Loucy (cell line): ENCODE data around the gene ADAT1.

Source experiments
- H2AFZ ChIP-seq: fragments of 200-600 bp; sonication (generic); 2 replicates; pipeline ENCODE4 v1.6.0; 2016; ENCODE audit warnings: antibody characterized with exemption, mild to moderate bottlenecking, low read length, moderate library complexity
- H3F3A ChIP-seq: fragments of 200-600 bp; 2 replicates; pipeline ENCODE4 v1.6.0; 2016; ENCODE audit warnings: antibody characterized with exemption, low read depth, mild to moderate bottlenecking
- H3K27me3 ChIP-seq: fragments of 200-600 bp; sonication (generic); 2 replicates; pipeline ENCODE4 v1.6.1; 2014; ENCODE audit warnings: low read length, mild to moderate bottlenecking; ENCODE audit not compliant: insufficient read depth, poor library complexity, severe bottlenecking
- H3K36me3 ChIP-seq: fragments of 200-600 bp; sonication (generic); 2 replicates; pipeline ENCODE4 v1.6.1; 2016; ENCODE audit warnings: low read length; ENCODE audit not compliant: insufficient read depth
- H3K4me1 ChIP-seq: fragments of 200-600 bp; sonication (generic); 2 replicates; pipeline ENCODE4 v1.5.1; 2014; ENCODE audit warnings: low read length, mild to moderate bottlenecking; ENCODE audit not compliant: insufficient read depth, poor library complexity, severe bottlenecking
- H3K4me2 ChIP-seq: fragments of 200-600 bp; sonication (generic); 2 replicates; pipeline ENCODE4 v1.6.0; 2014; ENCODE audit warnings: antibody characterized with exemption, low read length, low read depth, mild to moderate bottlenecking; ENCODE audit not compliant: poor library complexity, severe bottlenecking
- H3K4me3 ChIP-seq: fragments of 200-600 bp; sonication (generic); 2 replicates; pipeline ENCODE4 v1.5.1; 2014; ENCODE audit warnings: low read length, mild to moderate bottlenecking, mixed read lengths; ENCODE audit not compliant: poor library complexity, severe bottlenecking
- H3K79me2 ChIP-seq: fragments of 200-600 bp; sonication (generic); 2 replicates; pipeline ENCODE4 v1.6.1; 2014; ENCODE audit warnings: low read length; ENCODE audit not compliant: insufficient read depth
- H3K9ac ChIP-seq: fragments of 200-600 bp; sonication (generic); 2 replicates; pipeline ENCODE4 v1.6.0; 2014; ENCODE audit warnings: mild to moderate bottlenecking, low read depth, low read length, moderate library complexity; ENCODE audit not compliant: poor library complexity, severe bottlenecking
- H3K9me2 ChIP-seq: fragments of 200-600 bp; sonication (generic); replicated peaks from 2 replicates; pipeline ENCODE4 v1.6.1; 2016; ENCODE audit warnings: low read depth, low read length, mixed read lengths
- H3K9me3 ChIP-seq: fragments of 200-600 bp; sonication (generic); 2 replicates; pipeline ENCODE4 v1.6.1; 2014; ENCODE audit warnings: mild to moderate bottlenecking, antibody characterized with exemption, low read length, low read depth; ENCODE audit not compliant: insufficient read depth
- H4K20me1 ChIP-seq: fragments of 200-600 bp; sonication (generic); 2 replicates; pipeline ENCODE4 v1.6.0; 2014; ENCODE audit warnings: antibody characterized with exemption, low read length, mild to moderate bottlenecking; ENCODE audit not compliant: insufficient read depth, poor library complexity, severe bottlenecking
- EZH2phosphoT487 ChIP-seq: fragments of 200-600 bp; IDR thresholded peaks from 2 replicates; pipeline ENCODE4 v1.6.1; 2018; ENCODE audit warnings: antibody characterized with exemption, mild to moderate bottlenecking, moderate library complexity, borderline replicate concordance
- TF ChIP-seq, protein P1 (sequence below): fragments of 200-600 bp; sonication (generic); conservative IDR thresholded peaks from 2 replicates; pipeline ENCODE4 v1.5.1; 2014; ENCODE audit warnings: mild to moderate bottlenecking, antibody characterized with exemption, low read length

The ADAT1 gene

DNA sequence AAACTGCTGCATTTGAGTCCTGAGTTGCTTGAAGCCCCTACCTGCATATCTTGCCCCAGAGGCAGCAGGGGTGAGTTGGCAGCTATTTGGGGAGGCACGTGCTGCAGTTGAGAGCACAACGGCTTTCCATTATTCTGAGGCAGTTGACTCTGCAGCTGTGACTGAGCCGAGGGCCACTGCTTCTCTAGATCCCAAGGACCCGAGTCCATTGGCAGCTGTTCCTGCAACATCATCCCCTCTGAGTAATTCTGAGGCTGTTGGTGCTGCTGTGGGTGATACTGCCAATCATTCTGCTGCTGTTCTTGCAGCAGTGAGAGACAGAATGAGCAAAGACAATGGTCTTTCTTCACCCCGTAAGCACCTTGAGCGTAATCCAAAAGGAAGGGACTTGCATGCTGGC is 37.2 kb upstream of the ADAT1 start:
- H3K79me2 ChIP-seq = peaks cover 3% of the 10 kb centered on the region
- peaks cover 7% of the 10 kb centered on the region for H4K20me1 ChIP-seq
- no peak overlapping the region for H3K9ac ChIP-seq
- no peak overlapping the region for H3K4me2 ChIP-seq
- peaks cover 43% of the 10 kb centered on the region; the same call in 1 of the 2 replicates for H3K36me3 ChIP-seq
- no peaks in the 10 kb centered on the region for H3F3A ChIP-seq
- H3K27me3 ChIP-seq = no peaks in the 10 kb centered on the region
- no peak overlapping the region for H3K4me3 ChIP-seq
- TF ChIP-seq EZH2phosphoT487 = no peak
- TF ChIP-seq, protein P1, sequence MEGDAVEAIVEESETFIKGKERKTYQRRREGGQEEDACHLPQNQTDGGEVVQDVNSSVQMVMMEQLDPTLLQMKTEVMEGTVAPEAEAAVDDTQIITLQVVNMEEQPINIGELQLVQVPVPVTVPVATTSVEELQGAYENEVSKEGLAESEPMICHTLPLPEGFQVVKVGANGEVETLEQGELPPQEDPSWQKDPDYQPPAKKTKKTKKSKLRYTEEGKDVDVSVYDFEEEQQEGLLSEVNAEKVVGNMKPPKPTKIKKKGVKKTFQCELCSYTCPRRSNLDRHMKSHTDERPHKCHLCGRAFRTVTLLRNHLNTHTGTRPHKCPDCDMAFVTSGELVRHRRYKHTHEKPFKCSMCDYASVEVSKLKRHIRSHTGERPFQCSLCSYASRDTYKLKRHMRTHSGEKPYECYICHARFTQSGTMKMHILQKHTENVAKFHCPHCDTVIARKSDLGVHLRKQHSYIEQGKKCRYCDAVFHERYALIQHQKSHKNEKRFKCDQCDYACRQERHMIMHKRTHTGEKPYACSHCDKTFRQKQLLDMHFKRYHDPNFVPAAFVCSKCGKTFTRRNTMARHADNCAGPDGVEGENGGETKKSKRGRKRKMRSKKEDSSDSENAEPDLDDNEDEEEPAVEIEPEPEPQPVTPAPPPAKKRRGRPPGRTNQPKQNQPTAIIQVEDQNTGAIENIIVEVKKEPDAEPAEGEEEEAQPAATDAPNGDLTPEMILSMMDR = no peak
- H3K4me1 ChIP-seq = no peaks in the 10 kb centered on the region
- H3K9me2 ChIP-seq = no peaks in the 10 kb centered on the region
- no peaks in the 10 kb centered on the region for H3K9me3 ChIP-seq
- H2AFZ ChIP-seq = no peak overlapping the region

DNA sequence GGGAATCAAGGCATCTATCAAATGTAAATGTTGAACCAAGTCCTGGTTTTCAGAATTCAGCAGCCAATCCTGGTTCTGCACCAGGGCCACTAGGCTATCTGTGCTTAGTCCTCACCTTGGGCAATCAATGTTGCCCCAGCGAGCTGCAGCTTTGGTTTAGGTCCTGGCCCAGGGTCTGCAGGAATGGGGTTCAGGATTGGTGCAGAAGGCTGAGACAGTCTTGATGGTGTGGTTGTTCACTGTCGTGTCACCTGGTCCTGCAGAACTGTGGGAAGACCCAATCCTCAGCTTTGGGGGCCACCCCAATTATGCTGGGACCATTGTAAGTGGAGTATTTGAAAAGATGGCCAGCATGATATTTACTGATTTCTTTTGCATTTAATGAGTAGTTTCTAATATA is 35.1 kb upstream of the ADAT1 start:
- Histone ChIP-seq H3K4me2 (no peak overlapping the region), H3K9me2 (no peaks in the 10 kb centered on the region), H3K9ac (no peak overlapping the region), H3K79me2 (peaks cover 18% of the 10 kb centered on the region), H3F3A (0 out of 2 replicates have a peak, but pooled peaks cover 2% of the 10 kb centered on the region), H3K9me3 (no peaks in the 10 kb centered on the region), H3K27me3 (no peaks in the 10 kb centered on the region), H3K4me1 (peaks cover 10% of the 10 kb centered on the region), H3K36me3 (peaks cover 59% of the 10 kb centered on the region; the same call in 1 of the 2 replicates), H4K20me1 (peaks cover 25% of the 10 kb centered on the region), H2AFZ (no peak overlapping the region), H3K4me3 (no peak overlapping the region)
- TF ChIP-seq, protein P1 = no peak
- TF ChIP-seq EZH2phosphoT487 = no peak

GRCh38 chr16:75653922-75654321 is 30.8 kb upstream of the ADAT1 start:
- H4K20me1 ChIP-seq = peaks cover 67% of the 10 kb centered on the region
- 0 out of 2 replicates have a peak, but pooled peaks cover 2% of the 10 kb centered on the region for H3F3A ChIP-seq
- no peaks in the 10 kb centered on the region for H3K9me3 ChIP-seq
- peaks cover 37% of the 10 kb centered on the region for H3K4me1 ChIP-seq
- H2AFZ ChIP-seq = no peak overlapping the region
- peak overlapping the region; percentile 98 for H3K4me3 ChIP-seq
- H3K9me2 ChIP-seq = no peaks in the 10 kb centered on the region
- peaks cover 52% of the 10 kb centered on the region; the same call in 1 of the 2 replicates for H3K36me3 ChIP-seq
- H3K27me3 ChIP-seq = no peaks in the 10 kb centered on the region
- H3K9ac ChIP-seq = peak overlapping the region; percentile 97
- peaks cover 61% of the 10 kb centered on the region for H3K79me2 ChIP-seq
- H3K4me2 ChIP-seq = peak overlapping the region; percentile 96
- TF ChIP-seq, protein P1 = no peak
- TF ChIP-seq EZH2phosphoT487 = no peak
